RKO (cell line): ENCODE data around the gene MARCKS.

ENCODE experiments used
- DNase-seq: peaks from one replicate; pipeline ENCODE4 v3.0.0-alpha.2; 2016; ENCODE audit warnings: low spot score

Gene MARCKS

GRCh38 chr6:113856625-113857555 is at the start of gene MARCKS:
Gene MARCKS (plus strand): TSS chr6:113857345. CDS start chr6:113857746, 401 bp downstream.
- peak; percentile 78 for DNase-seq

GRCh38 chr6:113809826-113810225 is 47.3 kb upstream of the MARCKS start:
- DNase-seq, result no peak

GRCh38 chr6:113813142-113813541 is 44.0 kb upstream of the MARCKS start:
- no peak for DNase-seq

GRCh38 chr6:113818578-113818977 is 38.6 kb upstream of the MARCKS start:
- DNase-seq, result no peak

- no peak for DNase-seq
Observed at GRCh38 chr6:113819169-113819830, 37.8 kb upstream of the MARCKS start.

- DNase-seq, result peak; percentile 10
Observed at GRCh38 chr6:113820761-113821160, 36.4 kb upstream of the MARCKS start.

GRCh38 chr6:113821445-113821844 is 35.7 kb upstream of the MARCKS start:
- no peak for DNase-seq

- DNase-seq, result no peak
Observed at GRCh38 chr6:113823916-113824315, 33.2 kb upstream of the MARCKS start.

- no peak for DNase-seq
Observed at GRCh38 chr6:113824411-113824810, 32.7 kb upstream of the MARCKS start.

- no peak for DNase-seq
Observed at GRCh38 chr6:113824866-113825265, 32.3 kb upstream of the MARCKS start.

GRCh38 chr6:113825781-113826180 is 31.4 kb upstream of the MARCKS start:
- no peak for DNase-seq

- no peak for DNase-seq
Observed at GRCh38 chr6:113828984-113829695, 28.0 kb upstream of the MARCKS start.

- DNase-seq, result no peak
Observed at GRCh38 chr6:113829696-113830045, 27.5 kb upstream of the MARCKS start.

GRCh38 chr6:113830140-113830539 is 27.0 kb upstream of the MARCKS start:
- DNase-seq, result no peak

- peak; percentile 30 for DNase-seq
Observed at GRCh38 chr6:113833537-113833936, 23.6 kb upstream of the MARCKS start.

GRCh38 chr6:113837170-113837569 is 20.0 kb upstream of the MARCKS start:
- no peak for DNase-seq

GRCh38 chr6:113842165-113842564 is 15.0 kb upstream of the MARCKS start:
- DNase-seq, result no peak

- no peak for DNase-seq
Observed at GRCh38 chr6:113843500-113844073, 13.6 kb upstream of the MARCKS start.

- DNase-seq, result no peak
Observed at GRCh38 chr6:113846577-113846976, 10.6 kb upstream of the MARCKS start.

- DNase-seq, result peak; percentile 50
Observed at GRCh38 chr6:113847447-113847846, 9.7 kb upstream of the MARCKS start.

- DNase-seq, result no peak
Observed at GRCh38 chr6:113848280-113848679, 8.9 kb upstream of the MARCKS start.

- no peak for DNase-seq
Observed at GRCh38 chr6:113848811-113849210, 8.3 kb upstream of the MARCKS start.
